ENCODE data around the gene P2RX1. TPM values are rescaled to one million over a fixed set of nuclear protein-coding genes. Genes with fewer than 3 reads are reported as not detected.

Gene P2RX1
- total RNA-seq, 4 donors from 2014 or later = 0.82 to 11.2 (median 7.0) TPM

GRCh38 chr17:3963237-3964201 lies 47.3 kb upstream of the P2RX1 start:
- intact Hi-C loops (cut with DNase I; ENCODE audit: low total_unique reads) = no loop called here
- no peaks in the 10 kb centered on the region for H3K9me3 ChIP-seq
- peaks cover 28 to 74% (median 60%) of the 10 kb centered on the region in 4 donors for H3K4me1 ChIP-seq
- H3K36me3 ChIP-seq = no peaks in the 10 kb centered on the region
- peak; percentile 20 for TF ChIP-seq POLR2A (IDR thresholded peaks at IDR 0.05)
- no peak for TF ChIP-seq EP300 (IDR thresholded peaks at IDR 0.05; ENCODE audit: low read depth)
- TF ChIP-seq CTCF (IDR thresholded peaks at IDR 0.05) = peak in 2 of 5 experiments; percentile 26 to 43
- WGBS, 2 donors (ENCODE audit: low coverage in 1 of 2) = 14% methylated on average over 24 of the region's 64 CpGs; no CpG with 5 or more reads in 1 of the 2 donors
- peak; percentile 73 for DNase-seq
- H3K4me3 ChIP-seq = peak overlapping the region; percentile 15 to 75 (median 63)
- in situ Hi-C loops (cut with MboI; ENCODE audit: low pct_ligation_motif_present in 1 of 4, low pct_unique_long_range_greater_than_20kb in 1 of 4, low sequenced_read_pairs in 3 of 4) = no loop called here
- peak overlapping the region; percentile 90 to 98 (median 94) for H3K27ac ChIP-seq
- no peaks in the 10 kb centered on the region for H3K27me3 ChIP-seq

GRCh38 chr17:3962965-3963236 lies 46.6 kb upstream of the P2RX1 start:
- H3K27me3 ChIP-seq = no peaks in the 10 kb centered on the region
- H3K9me3 ChIP-seq = no peaks in the 10 kb centered on the region
- H3K4me1 ChIP-seq = peaks cover 28 to 71% (median 56%) of the 10 kb centered on the region in 4 donors
- peak overlapping the region; percentile 90 to 98 (median 94) for H3K27ac ChIP-seq
- DNase-seq = no peak
- intact Hi-C loops (cut with DNase I; ENCODE audit: low total_unique reads) = no loop called here
- in situ Hi-C loops (cut with MboI; ENCODE audit: low pct_ligation_motif_present in 1 of 4, low pct_unique_long_range_greater_than_20kb in 1 of 4, low sequenced_read_pairs in 3 of 4) = no loop called here
- no peaks in the 10 kb centered on the region for H3K36me3 ChIP-seq
- peak overlapping the region in 3 of 4 donors; percentile 53 to 75 (median 73) for H3K4me3 ChIP-seq
- TF ChIP-seq POLR2A (IDR thresholded peaks at IDR 0.05) (no peak), CTCF (IDR thresholded peaks at IDR 0.05) (no peak), EP300 (IDR thresholded peaks at IDR 0.05; ENCODE audit: low read depth) (no peak), POLR2AphosphoS5 (IDR thresholded peaks at IDR 0.05) (no peak)

- Histone ChIP-seq H3K9me3 (no peaks in the 10 kb centered on the region), H3K27me3 (no peaks in the 10 kb centered on the region), H3K27ac (peak overlapping the region; percentile 90 to 98 (median 94)), H3K4me1 (peaks cover 28 to 66% (median 51%) of the 10 kb centered on the region in 4 donors), H3K36me3 (no peaks in the 10 kb centered on the region), H3K4me3 (peak overlapping the region in 1 of 4 donors; percentile 73)
- intact Hi-C loops (cut with DNase I; ENCODE audit: low total_unique reads) = no loop called here
- no peak for DNase-seq
- in situ Hi-C loops (cut with MboI; ENCODE audit: low pct_ligation_motif_present in 1 of 4, low pct_unique_long_range_greater_than_20kb in 1 of 4, low sequenced_read_pairs in 3 of 4) = no loop called here
- TF ChIP-seq POLR2AphosphoS5 (IDR thresholded peaks at IDR 0.05) (no peak), EP300 (IDR thresholded peaks at IDR 0.05; ENCODE audit: low read depth) (no peak), CTCF (IDR thresholded peaks at IDR 0.05) (no peak), POLR2A (IDR thresholded peaks at IDR 0.05) (no peak)
- 61% methylated on average over 11 of the region's 11 CpGs; no CpG with 5 or more reads in 1 of the 2 donors for WGBS, 2 donors (ENCODE audit: low coverage in 1 of 2)
Observed at GRCh38 chr17:3962217-3962964, 46.1 kb upstream of the P2RX1 start.

- Histone ChIP-seq H3K36me3 (no peaks in the 10 kb centered on the region), H3K27ac (peak overlapping the region; percentile 90 to 98 (median 94)), H3K4me3 (peak overlapping the region in 1 of 4 donors; percentile 73), H3K4me1 (peaks cover 33 to 64% (median 49%) of the 10 kb centered on the region in 4 donors), H3K9me3 (no peaks in the 10 kb centered on the region), H3K27me3 (no peaks in the 10 kb centered on the region)
- DNase-seq = peak; percentile 81
- WGBS, 2 donors (ENCODE audit: low coverage in 1 of 2) = 14% methylated on average over 5 of the region's 5 CpGs; no CpG with 5 or more reads in 1 of the 2 donors
- intact Hi-C loops (cut with DNase I; ENCODE audit: low total_unique reads) = no loop called here
- in situ Hi-C loops (cut with MboI; ENCODE audit: low pct_ligation_motif_present in 1 of 4, low pct_unique_long_range_greater_than_20kb in 1 of 4, low sequenced_read_pairs in 3 of 4) = no loop called here
- TF ChIP-seq POLR2AphosphoS5 (IDR thresholded peaks at IDR 0.05) = peak in 1 of 3 donors; percentile 32
- no peak for TF ChIP-seq CTCF (IDR thresholded peaks at IDR 0.05)
- no peak for TF ChIP-seq EP300 (IDR thresholded peaks at IDR 0.05; ENCODE audit: low read depth)
- peak; percentile 28 for TF ChIP-seq POLR2A (IDR thresholded peaks at IDR 0.05)
Observed at GRCh38 chr17:3961564-3962047, 45.3 kb upstream of the P2RX1 start.
